KOPT-K1 (cell line): ENCODE results near the gene ATP11A.

Source experiments
- H3K27ac ChIP-seq: fragments of 200-600 bp; sonication (generic); 2 replicates; pipeline ENCODE4 v1.5.1; 2016; ENCODE audit warnings: antibody characterized with exemption, mild to moderate bottlenecking, low read depth, low read length; ENCODE audit not compliant: poor library complexity, severe bottlenecking
- H3K36me3 ChIP-seq: fragments of 200-600 bp; sonication (generic); 2 replicates; pipeline ENCODE4 v1.5.1; 2017; ENCODE audit warnings: antibody characterized with exemption, mild to moderate bottlenecking, low read length, moderate library complexity; ENCODE audit not compliant: insufficient read depth
- H3K9me3 ChIP-seq: fragments of 200-600 bp; sonication (generic); 2 replicates; pipeline ENCODE4 v1.5.1; 2017; ENCODE audit warnings: antibody characterized with exemption, low read length, mild to moderate bottlenecking; ENCODE audit not compliant: insufficient read depth, poor library complexity, severe bottlenecking

ATP11A gene

DNA sequence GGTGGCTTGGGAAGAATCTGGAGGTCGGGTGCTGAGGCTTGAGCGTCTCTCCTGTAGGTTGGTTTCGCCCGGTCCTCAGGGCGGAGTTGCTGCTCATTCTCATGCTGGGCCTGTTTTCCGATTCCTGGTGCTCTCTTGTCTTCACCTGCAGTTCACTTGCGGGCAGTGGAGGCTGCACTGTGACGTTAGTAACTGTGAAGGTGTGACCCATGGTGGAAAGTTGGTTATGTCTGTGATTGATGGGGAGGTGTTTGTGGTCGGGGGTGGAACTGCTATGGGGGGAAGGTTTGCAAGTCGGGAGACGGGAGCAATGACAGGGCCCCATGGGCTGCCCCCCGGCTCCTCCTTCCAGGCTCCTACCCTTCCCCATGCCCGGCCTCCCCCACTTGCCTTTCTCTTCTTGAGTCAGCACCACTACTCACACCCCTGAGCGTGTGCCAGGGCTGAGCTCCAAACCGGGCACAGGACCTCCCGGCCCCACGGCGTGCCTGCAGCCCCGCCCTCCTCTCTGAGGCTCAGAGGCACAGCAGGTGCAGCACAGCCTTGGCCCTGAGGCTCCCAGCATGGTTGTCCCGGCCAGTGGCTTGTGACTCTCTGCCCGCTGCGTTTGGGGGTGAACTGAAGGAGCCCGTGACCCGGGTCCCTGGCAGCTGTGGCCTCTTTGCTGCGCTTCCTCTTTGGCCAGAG is 79.1 kb downstream of the ATP11A start:
- Histone ChIP-seq H3K9me3 (no peaks in the 10 kb centered on the region), H3K36me3 (peaks cover 4% of the 10 kb centered on the region; the same call in 1 of the 2 replicates), H3K27ac (no peak overlapping the region)

DNA sequence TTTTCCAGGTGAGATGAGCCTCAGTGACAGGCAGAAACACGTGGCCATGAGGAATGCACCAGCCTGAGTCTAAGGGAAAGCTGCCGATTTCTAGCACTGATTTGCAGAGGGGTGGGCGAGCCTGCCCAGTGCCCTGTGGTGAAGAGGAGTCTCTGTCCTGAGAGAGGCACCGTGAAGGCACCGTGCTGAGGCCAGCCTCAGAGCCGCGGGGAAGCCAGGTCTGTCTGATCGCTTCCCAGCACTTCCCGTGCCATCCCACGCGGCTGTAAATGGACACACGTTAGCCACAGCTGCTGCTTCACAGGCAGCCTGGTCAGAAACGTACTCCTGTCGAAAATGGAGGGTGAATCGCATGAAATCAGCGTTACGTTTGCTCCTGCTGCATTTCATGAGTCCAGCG is 79.8 kb downstream of the ATP11A start:
- Histone ChIP-seq H3K27ac (no peak overlapping the region), H3K36me3 (peaks cover 4% of the 10 kb centered on the region; the same call in 1 of the 2 replicates), H3K9me3 (no peaks in the 10 kb centered on the region)

DNA sequence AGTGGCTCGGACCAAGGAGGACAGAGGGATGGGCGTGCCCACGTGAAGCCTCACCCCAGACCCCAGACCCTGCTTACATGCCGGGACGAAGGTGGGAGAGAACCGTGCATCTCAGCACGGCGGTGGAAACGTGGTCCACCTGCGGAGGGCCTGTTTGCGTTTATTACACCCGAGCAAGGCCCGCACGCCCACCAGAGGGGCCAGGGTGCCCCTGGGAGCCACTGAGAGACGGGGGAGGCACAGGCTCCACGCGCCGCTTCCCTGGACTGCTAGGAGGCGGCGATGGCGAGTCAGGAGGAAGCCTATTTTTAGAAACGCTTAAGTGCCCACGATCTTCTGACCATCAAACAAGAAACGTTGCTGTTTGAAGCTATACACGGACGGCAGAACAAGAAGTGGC is 80.7 kb downstream of the ATP11A start:
- Histone ChIP-seq H3K9me3 (no peaks in the 10 kb centered on the region), H3K27ac (no peak overlapping the region), H3K36me3 (peaks cover 4% of the 10 kb centered on the region; the same call in 1 of the 2 replicates)

- Histone ChIP-seq H3K27ac (no peak overlapping the region), H3K9me3 (no peaks in the 10 kb centered on the region), H3K36me3 (peaks cover 4% of the 10 kb centered on the region; the same call in 1 of the 2 replicates)
Observed at GRCh38 chr13:112771139-112771876, 81.5 kb downstream of the ATP11A start.

- H3K27ac ChIP-seq, result no peak overlapping the region
- peaks cover 4% of the 10 kb centered on the region; the same call in 1 of the 2 replicates for H3K36me3 ChIP-seq
- no peaks in the 10 kb centered on the region for H3K9me3 ChIP-seq
Observed at GRCh38 chr13:112771877-112772538, 82.2 kb downstream of the ATP11A start.

DNA sequence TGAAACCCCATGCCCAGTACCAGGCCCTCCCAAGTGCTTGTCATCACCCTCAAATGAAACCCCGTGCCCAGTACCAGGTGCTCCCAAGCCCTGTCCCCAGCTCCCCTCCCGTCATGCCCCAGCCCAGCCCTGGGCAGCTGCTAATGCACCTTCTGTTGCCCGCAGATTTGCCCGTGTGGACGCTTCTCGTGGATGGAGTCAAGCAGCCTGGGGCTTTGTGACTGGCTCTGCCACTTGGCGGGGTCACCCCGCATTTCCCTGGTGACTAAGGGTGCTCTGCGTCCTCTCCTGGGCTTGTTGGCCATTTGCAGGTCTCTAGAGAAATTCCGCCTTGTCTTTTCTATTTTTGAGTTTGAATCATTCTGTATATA is 82.7 kb downstream of the ATP11A start:
- Histone ChIP-seq H3K36me3 (peaks cover 4% of the 10 kb centered on the region; the same call in 1 of the 2 replicates), H3K9me3 (no peaks in the 10 kb centered on the region), H3K27ac (no peak overlapping the region)

DNA sequence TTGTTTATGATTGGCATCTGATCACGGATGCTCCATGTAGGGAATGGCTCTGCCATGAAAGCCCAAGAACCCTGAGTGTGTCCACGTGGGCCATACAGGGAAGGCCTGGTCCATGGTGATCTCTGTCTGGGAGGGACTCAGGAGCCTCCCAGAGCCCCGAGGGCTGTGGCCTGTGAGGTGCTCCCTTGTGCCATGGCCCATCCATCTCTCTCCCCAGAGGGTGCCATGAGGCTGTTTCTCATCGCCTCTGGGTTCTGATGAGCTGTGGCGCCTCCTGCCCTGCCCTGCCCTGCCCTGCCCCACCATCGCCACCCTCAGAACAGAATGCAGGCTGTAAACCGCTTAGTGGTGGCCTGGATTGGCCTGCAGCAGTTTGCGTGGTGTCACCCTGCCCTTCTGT is 83.1 kb downstream of the ATP11A start:
- H3K9me3 ChIP-seq, result no peaks in the 10 kb centered on the region
- peaks cover 4% of the 10 kb centered on the region; the same call in 1 of the 2 replicates for H3K36me3 ChIP-seq
- H3K27ac ChIP-seq, result no peak overlapping the region

DNA sequence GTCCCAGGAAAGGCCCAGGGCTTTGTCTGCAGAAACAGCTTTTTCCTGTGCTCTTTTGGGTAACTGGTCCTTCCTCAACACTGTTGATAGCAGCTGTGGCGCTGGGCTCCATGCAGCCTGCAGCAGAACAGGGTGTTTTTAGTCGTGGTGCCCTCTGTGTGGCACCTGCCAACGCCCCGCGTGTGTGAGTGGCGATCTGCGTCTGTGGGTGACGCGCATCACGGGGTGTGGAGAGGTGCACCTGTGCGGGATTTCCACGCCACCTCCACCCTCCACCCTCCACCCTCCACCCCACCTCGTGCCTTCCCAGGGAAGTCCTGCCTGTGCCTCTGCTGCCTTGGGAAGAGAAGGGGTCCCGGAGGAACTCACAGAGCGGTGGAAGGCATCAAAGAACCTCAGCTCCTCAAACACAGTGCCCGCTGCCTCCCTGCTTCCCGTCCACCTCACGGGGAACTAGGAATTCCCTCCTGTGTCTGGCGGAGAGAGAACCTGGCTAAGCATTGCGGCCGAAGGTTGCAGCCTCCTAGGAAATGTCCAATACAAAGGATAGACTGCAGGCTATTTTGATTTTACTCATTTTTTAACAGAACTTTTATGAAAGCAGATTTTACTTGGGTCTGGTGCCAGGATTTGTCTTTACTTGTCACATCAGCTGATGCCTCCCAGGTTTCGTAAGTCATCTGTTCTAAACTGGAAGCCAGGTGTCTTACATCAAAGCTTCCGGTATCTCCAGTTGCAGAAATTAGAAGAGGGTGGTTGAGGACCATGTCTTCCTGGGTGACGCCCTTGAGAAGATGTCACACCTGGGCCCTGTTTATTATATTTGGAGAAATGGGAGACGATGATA is 84.0 kb downstream of the ATP11A start:
- no peak overlapping the region for H3K27ac ChIP-seq

DNA sequence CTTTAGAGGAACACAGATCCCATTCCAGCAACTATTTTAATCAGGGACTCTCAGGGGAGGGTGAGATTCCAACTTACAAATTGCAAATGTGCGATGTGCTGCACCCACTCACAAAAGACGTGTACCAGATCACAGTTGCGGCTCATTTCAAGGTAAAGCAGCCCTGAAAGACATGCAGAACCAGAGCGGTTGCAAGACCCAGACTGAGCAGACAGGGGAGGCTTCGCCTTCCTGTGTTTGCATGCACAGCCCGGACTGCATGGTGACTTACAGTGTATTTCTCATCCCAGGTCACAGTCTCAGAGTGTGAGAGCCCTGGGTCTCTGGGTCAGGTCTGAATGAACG is 84.6 kb downstream of the ATP11A start:
- Histone ChIP-seq H3K36me3 (peaks cover 4% of the 10 kb centered on the region; the same call in 1 of the 2 replicates), H3K27ac (no peak overlapping the region), H3K9me3 (no peaks in the 10 kb centered on the region)

More for the DNA sequence above, 84.0 kb downstream of the ATP11A start:
- Histone ChIP-seq H3K9me3 (no peaks in the 10 kb centered on the region), H3K36me3 (peaks cover 4% of the 10 kb centered on the region; the same call in 1 of the 2 replicates)

GRCh38 chr13:112774829-112775565 is 85.2 kb downstream of the ATP11A start:
- no peak overlapping the region for H3K27ac ChIP-seq
- H3K36me3 ChIP-seq, result peaks cover 4% of the 10 kb centered on the region; the same call in 1 of the 2 replicates
- H3K9me3 ChIP-seq, result no peaks in the 10 kb centered on the region

DNA sequence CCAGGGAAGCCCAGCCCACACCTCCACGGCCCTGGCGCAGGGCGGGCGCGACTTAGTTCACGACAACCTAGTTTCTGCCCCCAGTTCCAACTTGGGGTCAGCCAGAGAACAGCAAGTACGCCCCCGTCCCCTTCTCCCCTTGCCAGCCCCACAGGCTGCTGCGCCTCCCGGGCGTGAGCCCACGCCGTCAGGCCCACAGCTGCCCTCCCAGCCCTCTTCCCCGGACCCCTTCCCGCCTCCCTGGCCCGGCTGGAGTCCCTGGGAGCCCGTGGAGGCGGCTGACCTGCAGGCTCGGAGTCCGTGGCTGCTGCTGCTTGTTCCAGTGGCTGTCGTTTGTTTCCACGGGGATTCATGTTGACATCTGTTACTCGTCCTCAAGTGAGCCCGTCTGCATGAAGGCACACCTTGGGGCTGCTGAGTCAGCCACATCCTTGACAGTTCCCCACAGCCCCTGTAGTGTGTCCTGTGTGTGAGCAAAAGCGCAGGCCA is 86.0 kb downstream of the ATP11A start:
- Histone ChIP-seq H3K36me3 (peaks cover 4% of the 10 kb centered on the region; the same call in 1 of the 2 replicates), H3K9me3 (no peaks in the 10 kb centered on the region), H3K27ac (no peak overlapping the region)

- Histone ChIP-seq H3K9me3 (no peaks in the 10 kb centered on the region), H3K36me3 (no peaks in the 10 kb centered on the region), H3K27ac (no peak overlapping the region)
Observed at GRCh38 chr13:112776354-112776753, 86.5 kb downstream of the ATP11A start.

- no peak overlapping the region for H3K27ac ChIP-seq
- H3K36me3 ChIP-seq, result no peaks in the 10 kb centered on the region
- H3K9me3 ChIP-seq, result no peaks in the 10 kb centered on the region
Observed at GRCh38 chr13:112776971-112777370, 87.1 kb downstream of the ATP11A start.
